AG08395 (cell line): Measurements from ENCODE around the gene SHROOM1.

Experiments used
- DNase-seq: peaks from one replicate; pipeline ENCODE4 v3.0.0; 2012; ENCODE audit warnings: mixed read lengths, low spot score

Gene SHROOM1

DNA sequence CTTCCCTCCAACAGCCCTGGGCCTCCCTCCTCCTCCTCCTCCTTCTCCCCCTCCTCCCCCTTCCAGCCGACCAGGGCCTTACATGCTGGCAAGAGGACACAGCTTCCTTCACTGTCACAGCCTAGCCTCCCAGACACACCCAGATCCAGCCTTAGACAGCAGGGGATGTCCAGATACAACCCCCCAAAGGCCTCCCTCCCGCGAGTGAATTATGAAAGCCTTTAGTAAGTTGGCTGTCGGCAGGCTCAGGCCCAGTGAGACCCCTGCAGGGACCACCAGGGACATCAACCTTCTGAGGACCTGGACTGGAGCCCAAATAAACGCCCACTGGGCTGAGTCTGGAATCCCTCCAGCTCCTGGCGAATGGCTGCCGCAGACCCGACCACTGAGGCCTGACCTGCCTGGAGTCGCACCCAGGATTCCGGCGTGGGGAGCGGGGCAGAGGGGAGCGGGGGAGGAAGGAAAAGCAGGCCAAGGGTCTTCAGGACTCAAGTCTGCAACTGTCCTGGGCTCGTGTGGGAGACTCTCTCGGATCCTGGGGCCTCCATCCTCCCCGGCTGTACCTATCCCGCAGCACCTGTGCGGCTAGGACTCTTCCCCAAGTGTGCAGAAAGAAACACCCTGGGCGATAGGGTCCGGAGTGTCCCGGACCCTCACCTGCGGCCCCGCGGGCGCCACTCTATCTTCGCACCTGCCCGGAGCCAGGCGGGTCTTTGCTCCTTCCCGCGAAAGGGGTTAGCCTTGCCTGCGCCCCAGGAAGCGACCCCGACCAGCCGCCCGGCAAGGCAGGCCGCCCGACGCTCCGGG lies 54.1 kb downstream of the SHROOM1 start:
- DNase-seq, result no peak

DNA sequence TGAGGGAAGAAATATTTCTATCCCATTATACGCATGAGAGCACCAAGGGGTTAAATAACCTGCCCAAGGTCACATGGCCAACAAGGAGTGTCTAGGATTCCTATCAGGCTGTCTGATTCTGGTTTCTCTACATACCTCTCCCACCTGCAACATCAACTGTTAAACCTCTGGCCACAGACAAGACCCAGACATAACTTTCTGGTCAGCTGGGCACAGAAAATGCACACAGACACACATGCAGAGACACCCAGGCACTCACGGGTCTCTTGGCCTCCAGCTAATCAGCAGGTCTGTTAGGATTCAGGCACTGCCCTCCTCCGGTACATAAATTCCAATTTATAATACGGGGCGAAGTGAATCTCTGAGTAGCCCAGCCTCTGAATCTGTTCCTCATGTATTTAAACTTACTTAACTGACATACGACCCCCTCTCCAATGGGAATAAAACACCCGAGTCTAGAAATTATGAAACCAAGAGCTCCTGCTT lies 54.9 kb downstream of the SHROOM1 start:
- no peak for DNase-seq

DNA sequence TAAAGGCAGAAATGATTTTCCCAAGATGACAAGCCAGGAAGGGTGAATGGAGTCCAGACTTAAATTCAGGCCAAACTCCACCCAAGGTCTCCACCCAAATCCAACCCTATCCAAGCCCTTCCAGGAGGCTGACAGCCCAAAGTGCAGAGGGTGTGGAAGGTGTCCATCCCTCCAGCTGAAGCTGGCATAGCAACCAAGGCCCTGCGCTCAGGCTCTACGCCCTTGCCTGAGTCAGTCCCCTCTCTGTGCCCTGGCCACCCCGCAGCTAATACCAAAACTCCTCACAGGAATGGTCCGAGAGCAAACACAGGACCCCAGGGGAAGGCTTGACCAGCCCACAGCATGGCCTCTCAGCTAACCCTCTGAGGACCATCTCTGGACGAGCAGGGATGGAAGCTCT lies 55.6 kb downstream of the SHROOM1 start:
- no peak for DNase-seq

DNA sequence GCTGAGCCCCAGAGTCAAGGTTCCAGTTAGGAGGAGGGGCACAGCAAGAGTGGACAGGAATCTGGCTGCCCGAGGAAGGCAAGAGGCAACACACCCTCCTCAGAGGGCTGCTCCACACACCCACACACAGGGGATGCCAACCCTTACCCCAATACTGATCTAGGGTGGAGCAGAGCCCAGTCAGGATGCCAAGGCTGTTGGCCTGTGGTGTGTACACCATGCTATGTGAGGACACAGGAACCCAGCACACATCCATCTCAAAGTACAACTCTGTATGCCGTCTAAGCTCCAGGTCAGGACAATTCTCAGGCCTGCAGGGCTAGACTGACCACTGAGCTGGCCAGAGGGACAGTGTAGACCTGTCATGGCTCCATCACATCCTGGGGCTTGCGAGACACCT lies 56.0 kb downstream of the SHROOM1 start:
- no peak for DNase-seq

DNA sequence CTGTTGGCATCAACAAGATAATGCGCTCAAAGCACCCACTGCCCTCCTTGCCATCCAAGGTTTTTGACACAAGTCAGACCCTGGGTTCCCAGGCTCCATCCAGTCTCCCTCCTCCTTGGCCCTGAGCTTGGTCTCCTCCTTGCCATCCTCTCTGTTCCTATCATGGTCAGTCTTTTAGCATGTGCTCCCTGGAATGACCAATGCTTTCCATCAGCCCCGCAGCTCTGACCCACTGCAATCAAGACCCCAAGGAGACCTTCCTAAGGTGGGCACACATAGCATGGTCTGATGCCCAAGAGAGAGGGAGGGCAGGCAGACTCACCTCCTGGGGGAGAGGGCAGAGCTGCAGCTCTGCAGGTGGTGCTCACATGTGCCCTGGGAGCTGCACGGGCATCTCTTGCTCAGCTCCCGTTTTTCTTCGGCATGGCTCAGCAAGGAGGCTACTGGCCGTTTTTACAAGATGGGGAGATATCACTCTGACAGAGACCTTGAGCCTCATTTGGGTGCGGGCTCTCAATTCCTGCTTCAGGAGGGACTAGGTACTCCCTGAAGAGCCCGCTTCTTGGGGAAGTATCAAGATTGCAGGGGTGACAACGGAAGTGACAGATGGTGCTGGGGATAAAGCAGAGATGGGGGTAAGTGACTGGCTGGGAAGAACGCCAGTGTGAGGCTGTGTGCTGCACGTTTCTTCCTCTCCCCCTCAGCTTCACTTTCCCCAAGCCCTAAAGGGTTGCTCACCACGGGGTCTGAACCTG lies 56.7 kb downstream of the SHROOM1 start:
- DNase-seq, result no peak

DNA sequence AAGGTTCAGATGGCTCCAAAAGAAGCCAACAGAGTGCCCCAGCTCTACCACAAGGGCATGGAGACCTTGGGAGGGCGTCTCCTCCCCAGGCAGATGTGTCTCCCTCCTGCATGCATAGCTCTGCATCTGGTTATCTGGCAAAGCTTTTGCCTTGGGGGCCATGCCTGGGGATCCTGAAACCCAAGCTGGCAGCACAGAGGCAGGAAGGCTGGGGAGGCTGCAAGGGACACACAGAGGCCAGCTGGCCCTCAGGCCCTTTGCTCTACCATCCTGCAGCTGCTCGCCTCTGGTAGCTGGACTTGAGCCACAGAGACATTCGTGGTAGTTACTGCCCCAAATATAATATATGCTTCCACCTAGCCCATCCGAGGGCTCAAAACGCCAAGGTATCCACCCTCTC lies 57.3 kb downstream of the SHROOM1 start:
- no peak for DNase-seq

DNA sequence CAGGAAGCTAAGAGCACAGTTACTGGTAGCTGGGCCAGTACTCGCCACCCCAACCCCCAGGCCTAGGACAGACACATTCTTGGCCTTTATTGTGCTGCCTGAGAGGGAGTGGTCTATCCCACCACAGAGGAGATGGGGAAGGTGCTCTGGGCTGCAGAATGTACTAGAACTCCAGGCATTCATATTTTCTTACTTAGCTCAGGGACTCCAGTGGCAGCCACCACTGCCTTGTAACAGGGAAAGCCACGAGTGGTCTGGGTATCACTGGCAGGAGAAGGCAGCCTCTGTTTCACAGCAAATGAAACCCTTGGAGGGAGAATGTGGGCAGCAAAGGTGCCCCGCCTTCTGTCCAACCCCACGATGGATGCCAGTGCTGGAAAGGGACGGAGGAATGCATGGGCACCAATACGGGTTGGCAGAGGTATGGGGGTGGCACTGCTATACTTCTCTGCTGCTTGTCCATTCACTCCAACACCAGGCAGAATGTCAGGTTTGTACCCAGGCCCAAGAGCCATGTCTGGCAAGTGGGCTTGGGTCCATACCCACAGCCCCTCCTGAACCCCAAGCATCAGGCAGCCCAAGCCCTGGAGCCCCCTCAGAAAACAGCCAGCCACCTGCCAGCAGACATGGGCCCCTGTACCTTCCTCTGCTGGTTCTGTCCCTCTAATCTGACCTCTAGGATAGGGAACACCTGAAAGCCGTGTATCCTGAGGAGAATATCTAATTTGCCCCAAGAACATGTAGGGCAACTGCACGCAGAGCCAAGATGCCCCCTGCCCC lies 58.0 kb downstream of the SHROOM1 start:
- DNase-seq, result no peak
